GM23248 (cell line): ENCODE results near the gene UBASH3B. TPM values are rescaled to one million over a fixed set of nuclear protein-coding genes. Genes with fewer than 3 reads are reported as not detected.
"Not testable (repeated sequence)": the region's sequence is repeated elsewhere in the genome, so short reads cannot be mapped to it uniquely, and the experiment has no call there.

Experiments used
- DNase-seq: peaks from one replicate; pipeline ENCODE4 v3.0.0-alpha.2; 2015
- H2AFZ ChIP-seq: fragments of 200-600 bp; sonication (generic); 2 replicates; pipeline ENCODE4 v1.6.1; 2016; ENCODE audit warnings: antibody characterized with exemption
- H3F3A ChIP-seq: fragments of 200-600 bp; sonication (generic); 2 replicates; pipeline ENCODE4 v1.6.1; 2016; ENCODE audit warnings: mild to moderate bottlenecking, antibody characterized with exemption, mixed run types; ENCODE audit not compliant: insufficient read depth
- H3K27ac ChIP-seq: fragments of 200-600 bp; sonication (generic); 2 replicates; pipeline ENCODE4 v1.5.1; 2016; ENCODE audit warnings: mild to moderate bottlenecking
- H3K27me3 ChIP-seq: fragments of 200-600 bp; sonication (generic); replicated peaks from 2 replicates; pipeline ENCODE4 v1.6.1; 2016; ENCODE audit warnings: mild to moderate bottlenecking; ENCODE audit not compliant: insufficient read depth
- H3K36me3 ChIP-seq: fragments of 200-600 bp; sonication (generic); 2 replicates; pipeline ENCODE4 v1.6.1; 2016; ENCODE audit warnings: low read depth, mild to moderate bottlenecking
- H3K4me1 ChIP-seq: fragments of 200-600 bp; sonication (generic); 2 replicates; pipeline ENCODE4 v1.6.1; 2016; ENCODE audit warnings: mild to moderate bottlenecking; ENCODE audit not compliant: insufficient read depth
- H3K4me2 ChIP-seq: fragments of 200-600 bp; sonication (generic); one replicate; pipeline ENCODE4 v1.6.1; 2016; ENCODE audit warnings: mild to moderate bottlenecking; ENCODE audit not compliant: unreplicated experiment
- H3K4me3 ChIP-seq: fragments of 200-600 bp; sonication (generic); 2 replicates; pipeline ENCODE4 v1.5.1; 2016; ENCODE audit warnings: mild to moderate bottlenecking
- H3K79me2 ChIP-seq: fragments of 200-600 bp; sonication (generic); 2 replicates; pipeline ENCODE4 v1.6.1; 2016; ENCODE audit warnings: mild to moderate bottlenecking; ENCODE audit not compliant: insufficient read depth
- H3K9ac ChIP-seq: fragments of 200-600 bp; sonication (generic); 2 replicates; pipeline ENCODE4 v1.6.1; 2016; ENCODE audit warnings: mild to moderate bottlenecking
- H3K9me2 ChIP-seq: fragments of 200-600 bp; sonication (generic); 2 replicates; pipeline ENCODE4 v1.6.1; 2016; ENCODE audit warnings: mixed run types, mild to moderate bottlenecking, moderate library complexity; ENCODE audit not compliant: insufficient read depth
- H3K9me3 ChIP-seq: fragments of 200-600 bp; sonication (generic); one replicate; pipeline ENCODE4 v1.6.1; 2017; ENCODE audit warnings: low read depth
- H4K20me1 ChIP-seq: fragments of 200-600 bp; sonication (generic); 2 replicates; pipeline ENCODE4 v1.6.0; 2016; ENCODE audit not compliant: insufficient read depth
- EZH2 ChIP-seq: fragments of 200-600 bp; sonication (generic); IDR thresholded peaks from 2 replicates; pipeline ENCODE4 v1.6.1; 2018; ENCODE audit warnings: antibody characterized with exemption, mild to moderate bottlenecking; ENCODE audit not compliant: insufficient read depth, poor library complexity, severe bottlenecking
- EZH2phosphoT487 ChIP-seq: fragments of 200-600 bp; sonication (generic); IDR thresholded peaks from 2 replicates; pipeline ENCODE4 v1.6.1; 2018; ENCODE audit warnings: antibody characterized with exemption, moderate library complexity, mild to moderate bottlenecking, low read depth; ENCODE audit not compliant: insufficient read depth
- WGBS, 2 experiments: methylation state at CpG; one replicate each; pipeline ENCODE4 v1.1.6; 2015 to 2017; ENCODE audit warnings: low lambda C conversion rate in 2 of 2, low coverage in 1 of 2; ENCODE audit errors: missing lambda C conversion rate in 2 of 2; 5-methylcytosine and 5-hydroxymethylcytosine counted together
- in situ Hi-C: fragments of 300-500 bp; cut with MboI; formaldehyde crosslinking; loops from 2 replicates; pipeline ENCODE4 v1.15.0; 2020
- polyA plus RNA-seq: library from polyadenylated mRNA; unstranded; fragments of >200 nt; fragmentation: Nextera tagmentation; extraction: Ambion mirVana; gene quantifications from 2 replicates; pipeline ENCODE4 v1.2.1, GENCODE V29; 2016
- total RNA-seq: library from RNA; depleted of rRNA; stranded (reverse); fragments of >200 nt; shearing (Covaris generic); gene quantifications from 2 replicates; pipeline ENCODE4 v1.2.3, GENCODE V29; 2014; rRNA removed

The UBASH3B gene
- 17.7 and 19.7 TPM in 2 replicates for total RNA-seq
- 13.6 and 15.5 TPM in 2 replicates for polyA plus RNA-seq

GRCh38 chr11:122655527-122656072 is at the start of gene UBASH3B:
TSS of gene UBASH3B (plus strand) at chr11:122655722. CDS start at chr11:122656050, 328 bp downstream.
- no peak for TF ChIP-seq EZH2
- Histone ChIP-seq H3K9ac (peak within 1 kb of the TSS; percentile 81), H3K27ac (peak within 1 kb of the TSS; percentile 74), H3F3A (0 out of 2 replicates have a peak, but pooled peaks cover 5% of the 10 kb centered on the region), H3K9me3 (no peaks in the 10 kb centered on the region), H4K20me1 (no peaks in the 10 kb centered on the region), H3K36me3 (0 out of 2 replicates have a peak, but pooled peaks cover 2% of the 10 kb centered on the region), H3K4me1 (peaks cover 11% of the 10 kb centered on the region), H3K4me3 (peak within 1 kb of the TSS; percentile 87), H3K79me2 (peaks cover 42% of the 10 kb centered on the region), H3K27me3 (no peaks in the 10 kb centered on the region), H2AFZ (peak within 1 kb of the TSS; percentile 78), H3K4me2 (peak within 1 kb of the TSS; percentile 76), H3K9me2 (no peaks in the 10 kb centered on the region)
- DNase-seq = peak; percentile 94
- 1 to 4% methylated on average over 25 to 39 of the region's 39 CpGs for WGBS, 2 experiments
- in situ Hi-C loops = no loop called here

DNA sequence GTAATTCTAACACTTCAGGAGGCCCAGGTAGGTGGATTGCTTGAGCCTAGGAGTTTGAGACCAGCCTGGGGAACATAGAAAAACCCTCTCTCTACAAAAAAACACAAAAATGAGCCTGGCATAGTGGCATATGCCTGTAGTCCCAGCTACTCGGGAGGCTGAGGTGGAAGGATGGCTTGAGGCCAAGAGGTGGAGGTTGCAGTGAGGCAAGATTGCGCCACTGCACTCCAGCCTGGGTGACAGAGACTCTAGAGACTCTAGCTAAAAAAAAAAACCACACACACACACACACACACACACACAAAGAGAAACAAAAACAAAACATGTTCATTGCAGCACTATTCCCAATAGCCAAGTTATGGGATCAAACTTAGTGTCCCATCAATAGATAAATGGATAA is 48.4 kb upstream of the UBASH3B start:
- in situ Hi-C loops = loop anchor here (25.0 kb wide), 1 partner anchor 405 kb away; no protein-coding TSS in a partner anchor
- H3K9ac ChIP-seq, H3K36me3 ChIP-seq, H3K4me1 ChIP-seq, H3K27me3 ChIP-seq, H3K79me2 ChIP-seq, H3K9me3 ChIP-seq, H3K27ac ChIP-seq, H3K4me2 ChIP-seq, H3F3A ChIP-seq, H3K4me3 ChIP-seq, H3K9me2 ChIP-seq, H2AFZ ChIP-seq, H4K20me1 ChIP-seq: not testable (repeated sequence)
- 43 to 65% methylated on average over 2 of the region's 2 CpGs for WGBS, 2 experiments
- DNase-seq = peak; percentile 16

GRCh38 chr11:122612123-122612824 is 43.2 kb upstream of the UBASH3B start:
- no peak overlapping the region for H2AFZ ChIP-seq
- in situ Hi-C loops = loop anchor here (25.0 kb wide), 1 partner anchor 400 kb away; no protein-coding TSS in a partner anchor
- H4K20me1 ChIP-seq = no peaks in the 10 kb centered on the region
- no peak for TF ChIP-seq EZH2phosphoT487
- TF ChIP-seq EZH2 = no peak
- no peak for DNase-seq
- H3K4me2 ChIP-seq = no peak overlapping the region
- H3K9ac ChIP-seq = no peak overlapping the region
- no peak overlapping the region for H3K27ac ChIP-seq
- no peaks in the 10 kb centered on the region for H3K36me3 ChIP-seq
- H3K4me1 ChIP-seq = no peaks in the 10 kb centered on the region
- no peaks in the 10 kb centered on the region for H3K9me2 ChIP-seq
- peaks cover 3% of the 10 kb centered on the region for H3K27me3 ChIP-seq
- no peaks in the 10 kb centered on the region for H3K9me3 ChIP-seq
- no peaks in the 10 kb centered on the region for H3K79me2 ChIP-seq
- WGBS, 2 experiments = 84 to 88% methylated on average over 7 of the region's 7 CpGs
- no peak overlapping the region for H3K4me3 ChIP-seq
- H3F3A ChIP-seq = no peaks in the 10 kb centered on the region

DNA sequence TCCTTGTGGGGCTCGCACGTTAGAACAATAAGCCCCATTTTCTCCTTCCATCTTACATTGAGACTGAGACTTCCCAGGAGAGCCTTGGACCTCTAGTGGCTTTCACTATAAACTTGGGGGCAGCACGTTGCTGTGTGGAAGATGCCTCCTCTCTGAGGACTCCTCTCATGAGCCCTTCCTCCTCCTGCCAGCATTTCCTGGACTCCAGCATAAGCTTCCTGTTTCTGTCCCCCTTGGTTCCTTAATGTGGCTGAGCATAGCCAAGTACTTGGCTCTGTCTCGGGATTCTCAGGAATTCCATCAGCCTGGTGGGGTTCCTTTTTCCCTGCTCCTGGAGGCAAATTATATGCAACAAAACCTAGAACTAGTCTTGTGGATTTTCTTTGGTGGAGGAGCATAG is 38.8 kb upstream of the UBASH3B start:
- WGBS, 2 experiments = 46% methylated on average over 4 of the region's 4 CpGs
- no peak overlapping the region for H2AFZ ChIP-seq
- H3K4me3 ChIP-seq = no peak overlapping the region
- in situ Hi-C loops = loop anchor here (25.0 kb wide), 1 partner anchor 396 kb away; no protein-coding TSS in a partner anchor
- H3K9me2 ChIP-seq = no peaks in the 10 kb centered on the region
- no peak for TF ChIP-seq EZH2
- TF ChIP-seq EZH2phosphoT487 = no peak
- H3K9me3 ChIP-seq = no peaks in the 10 kb centered on the region
- no peaks in the 10 kb centered on the region for H3K79me2 ChIP-seq
- no peaks in the 10 kb centered on the region for H4K20me1 ChIP-seq
- no peak overlapping the region for H3K27ac ChIP-seq
- H3K9ac ChIP-seq = no peak overlapping the region
- peaks cover 3% of the 10 kb centered on the region for H3K27me3 ChIP-seq
- H3K36me3 ChIP-seq = no peaks in the 10 kb centered on the region
- no peak for DNase-seq
- H3K4me1 ChIP-seq = no peaks in the 10 kb centered on the region
- H3F3A ChIP-seq = no peaks in the 10 kb centered on the region
- no peak overlapping the region for H3K4me2 ChIP-seq
